ENCODE data around the gene TRAPPC4.

- TF ChIP-seq CTCF (IDR thresholded peaks at IDR 0.05; ENCODE audit: borderline replicate concordance, extremely low read depth, low read length, poor library complexity, severe bottlenecking) (no peak), EZH2 (IDR thresholded peaks at IDR 0.05; ENCODE audit: borderline replicate concordance, low read depth, low read length, severe bottlenecking) (no peak)
Measured at GRCh38 chr11:119018074-119018938, at the start of gene TRAPPC4, which contains the start of gene RPS25.

Data from DND-41 (cell line).